Inferior parietal cortex (tissue), 1 donor: ENCODE results near the gene DAB1.

ENCODE experiments used
- DNase-seq: peaks from one replicate; pipeline ENCODE4 v3.0.0-alpha.2; 2016; ENCODE audit errors: extremely low spot score

Gene DAB1

DNA sequence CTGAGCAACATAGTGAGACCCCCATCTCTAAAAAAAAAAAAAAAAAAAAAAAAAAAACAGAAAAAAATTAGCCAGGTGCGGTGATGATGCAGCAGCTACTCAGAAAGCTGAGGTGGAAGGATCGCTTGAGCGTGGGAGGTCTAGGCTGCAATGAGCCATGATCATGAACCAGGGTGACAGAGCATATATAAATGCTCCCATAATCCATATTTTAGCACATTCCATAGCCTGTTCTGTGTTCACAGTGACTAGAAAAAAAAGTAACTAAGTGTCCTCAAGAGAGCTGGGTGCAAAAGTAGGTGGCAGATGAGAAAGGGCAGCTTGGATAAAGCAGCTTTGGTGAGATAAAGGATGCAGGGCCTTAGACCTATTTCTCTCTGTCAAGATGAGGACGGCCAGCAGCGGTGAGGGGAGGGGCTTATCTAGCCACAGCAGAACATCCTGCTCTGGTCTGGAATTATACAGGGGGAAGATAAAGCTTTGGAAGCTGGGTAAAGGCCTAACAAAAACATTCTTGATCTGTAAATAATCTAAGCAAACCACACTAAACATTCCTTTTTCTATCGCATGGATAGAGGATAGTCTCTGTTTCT lies 205.3 kb downstream of the DAB1 start:
- DNase-seq: no peak

DNA sequence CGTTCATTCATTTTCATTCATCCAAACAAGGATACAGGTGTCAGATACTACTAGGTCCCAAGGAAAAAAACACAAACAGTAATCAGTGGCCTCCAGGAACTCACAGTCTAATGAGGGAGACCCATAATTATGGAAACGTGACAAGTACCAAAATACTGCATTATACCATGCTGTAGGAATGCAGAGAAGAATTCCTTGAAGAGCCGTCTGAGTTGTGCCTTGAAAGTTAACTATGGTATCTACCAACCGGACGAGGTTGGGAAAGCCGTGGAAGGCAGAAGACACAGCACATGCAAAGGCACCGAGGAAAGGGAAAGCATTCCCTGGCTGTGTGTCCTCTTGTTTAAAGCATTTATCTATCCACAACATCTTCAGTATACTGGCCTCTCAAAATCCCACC lies 206.0 kb downstream of the DAB1 start:
- DNase-seq: no peak

DNA sequence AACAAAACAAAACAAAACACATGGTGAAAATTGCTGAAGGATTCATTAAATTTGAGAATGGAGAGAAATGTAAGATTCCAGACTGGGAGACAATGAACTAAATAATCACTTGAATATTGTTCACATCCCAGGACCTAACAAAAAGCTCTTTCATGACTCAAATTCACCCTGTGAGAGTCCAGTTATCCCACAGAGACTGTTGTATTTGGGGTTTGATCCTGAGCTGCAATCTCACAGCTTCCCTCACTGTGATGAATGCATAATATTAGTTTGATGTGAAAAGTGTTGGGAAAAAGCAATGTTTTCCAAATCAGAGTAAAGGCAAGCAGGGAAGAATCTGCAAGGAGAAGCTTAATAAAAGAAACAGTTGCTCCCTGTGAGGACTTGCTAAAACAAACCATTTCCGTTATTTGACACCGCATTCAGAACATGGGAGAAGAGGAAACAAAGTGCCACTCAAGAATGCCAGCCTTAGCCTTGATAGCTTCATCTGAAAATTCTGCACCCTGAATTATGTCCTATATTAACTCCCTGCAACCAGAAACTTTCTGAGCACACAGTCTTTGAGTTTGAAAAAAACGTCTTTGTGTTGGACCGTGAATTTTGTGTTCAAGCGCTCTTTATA lies 208.8 kb downstream of the DAB1 start:
- DNase-seq: no peak

DNA sequence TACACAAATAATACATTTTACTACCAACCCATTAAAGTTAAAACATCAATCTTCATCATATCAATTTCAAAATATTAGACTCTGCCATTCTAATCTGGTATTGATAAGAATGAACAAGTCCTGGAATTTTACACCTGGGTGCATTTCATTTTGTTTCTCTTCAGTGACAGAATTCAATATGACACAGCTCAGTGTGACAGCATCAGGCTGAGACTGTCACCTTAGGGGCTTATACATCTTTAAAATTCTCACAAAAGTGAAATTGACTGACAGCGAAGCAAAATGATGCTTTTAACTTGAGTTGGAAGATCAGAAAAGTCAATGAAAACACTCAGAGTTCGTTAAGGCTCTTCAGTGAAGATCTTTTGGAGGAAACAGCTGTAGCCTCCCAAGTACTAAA lies 213.0 kb downstream of the DAB1 start:
- DNase-seq: no peak

DNA sequence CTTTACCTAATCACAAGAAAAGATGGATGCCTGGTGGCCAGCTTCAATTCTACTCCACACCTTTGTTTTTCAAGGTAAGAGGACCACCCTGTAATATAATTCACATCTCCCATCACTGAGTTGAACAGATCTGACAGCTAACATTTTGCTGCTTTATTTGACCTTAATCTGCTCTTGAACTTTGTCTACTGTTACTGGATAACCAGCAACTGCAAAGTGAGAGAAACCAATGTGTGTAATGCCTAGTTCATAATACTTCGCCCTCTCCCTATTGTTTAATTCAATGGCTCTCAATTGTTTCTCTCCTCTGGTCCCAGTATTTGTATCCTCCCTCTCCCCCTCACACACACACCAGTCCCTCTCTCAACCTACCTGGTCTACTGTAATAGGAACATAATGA lies 214.4 kb downstream of the DAB1 start:
- DNase-seq: no peak

DNA sequence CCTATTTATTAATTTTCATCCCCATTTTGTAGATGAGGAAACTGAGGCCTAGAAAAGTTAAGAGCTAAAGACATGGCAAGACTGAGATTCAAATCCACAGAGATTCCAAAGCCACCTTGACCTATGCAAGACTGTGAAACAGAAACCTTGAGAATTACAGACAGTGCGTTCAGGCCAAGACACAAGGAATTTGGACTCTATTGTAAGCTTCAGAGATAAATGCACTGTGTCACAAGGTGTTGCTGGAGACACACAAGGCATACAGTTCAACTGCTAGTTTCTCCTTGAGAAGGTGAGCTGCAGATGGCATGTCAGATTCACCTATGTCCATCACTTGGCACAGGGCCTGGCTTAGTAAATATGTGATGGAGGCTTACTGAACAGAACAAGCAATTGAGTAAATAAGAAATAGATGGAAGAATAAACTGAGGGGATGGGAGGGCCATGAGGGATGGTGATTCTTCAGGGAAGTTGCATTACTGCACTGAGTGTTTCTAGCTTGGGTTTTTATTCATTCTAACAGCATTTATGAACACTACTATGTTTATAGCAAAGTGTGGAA lies 215.0 kb downstream of the DAB1 start:
- DNase-seq: no peak

DNA sequence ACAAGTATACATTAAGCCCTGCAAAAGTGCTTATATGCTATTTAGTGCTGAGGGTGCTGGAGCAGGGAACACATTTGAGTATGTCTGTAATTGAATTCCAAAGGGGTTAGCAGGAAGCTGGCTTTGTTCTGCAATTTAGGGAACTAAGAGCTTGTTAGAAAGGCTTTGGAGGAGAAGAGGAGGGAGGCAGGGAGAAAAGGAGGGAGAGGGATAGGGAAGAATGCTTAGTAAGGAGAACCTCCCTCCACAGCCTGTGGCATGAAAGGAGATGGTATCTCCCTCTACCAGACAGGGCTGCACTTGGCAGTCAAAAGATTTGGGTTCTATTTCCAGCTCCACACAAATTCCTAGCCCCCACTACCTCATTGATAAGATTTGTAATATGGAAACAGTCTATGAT lies 217.8 kb downstream of the DAB1 start:
- no peak for DNase-seq

DNA sequence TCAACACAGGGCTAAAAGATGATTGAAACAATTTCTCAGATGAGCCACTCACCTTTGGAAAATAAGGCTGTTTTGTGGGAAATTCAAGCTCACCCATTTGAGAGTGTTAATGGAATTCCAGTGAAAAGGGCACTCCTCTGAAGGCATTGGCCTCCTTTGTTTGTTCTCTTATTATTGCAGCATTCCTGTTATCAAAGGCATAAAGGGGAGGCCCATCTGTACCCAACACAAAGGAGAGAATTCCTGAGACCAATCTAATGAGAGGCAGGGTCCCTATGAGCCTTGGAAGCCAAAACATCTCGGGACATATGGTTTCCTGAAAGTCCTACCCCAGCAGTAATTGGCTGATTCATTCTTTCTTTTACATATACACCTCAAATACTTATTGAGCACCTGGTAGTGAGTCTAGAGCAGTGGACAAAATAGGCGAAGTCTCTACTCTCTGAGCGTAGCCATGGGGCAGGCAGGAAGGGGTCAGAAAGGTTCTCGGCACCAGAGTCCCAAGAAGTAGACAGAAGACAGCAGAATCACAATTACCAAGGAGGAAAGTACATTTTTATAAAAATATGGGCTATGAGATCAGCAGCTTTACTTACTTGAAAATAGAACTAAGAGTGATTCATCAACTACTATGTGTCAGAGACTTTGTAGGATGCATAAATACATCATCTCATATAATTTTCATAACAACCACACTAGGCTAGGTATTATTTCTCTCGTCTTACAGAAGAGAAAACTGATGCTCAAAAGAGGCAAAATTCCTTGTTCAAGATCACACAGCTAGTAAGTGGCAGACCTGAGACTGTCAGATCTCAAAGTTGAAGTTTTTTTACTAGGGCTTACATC lies 218.7 kb downstream of the DAB1 start:
- no peak for DNase-seq

DNA sequence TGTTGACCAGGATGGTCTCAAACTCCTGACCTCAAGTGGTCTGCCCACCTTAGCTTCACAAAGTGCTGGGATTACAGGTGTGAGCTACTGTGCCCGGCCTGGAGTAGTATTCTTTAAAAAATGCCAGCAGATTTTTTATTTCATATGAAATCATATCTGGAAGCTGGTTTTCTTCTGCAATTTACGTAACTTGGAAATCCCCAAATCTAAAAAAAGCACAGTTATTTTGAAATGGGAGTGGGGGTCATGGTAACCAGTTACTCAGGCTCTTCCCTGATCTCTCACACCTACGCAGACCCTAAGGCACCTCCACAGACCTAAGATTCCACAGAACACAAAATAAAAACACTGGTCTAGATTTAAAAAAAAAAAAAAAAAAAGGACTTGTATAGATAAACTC lies 219.8 kb downstream of the DAB1 start:
- no peak for DNase-seq

DNA sequence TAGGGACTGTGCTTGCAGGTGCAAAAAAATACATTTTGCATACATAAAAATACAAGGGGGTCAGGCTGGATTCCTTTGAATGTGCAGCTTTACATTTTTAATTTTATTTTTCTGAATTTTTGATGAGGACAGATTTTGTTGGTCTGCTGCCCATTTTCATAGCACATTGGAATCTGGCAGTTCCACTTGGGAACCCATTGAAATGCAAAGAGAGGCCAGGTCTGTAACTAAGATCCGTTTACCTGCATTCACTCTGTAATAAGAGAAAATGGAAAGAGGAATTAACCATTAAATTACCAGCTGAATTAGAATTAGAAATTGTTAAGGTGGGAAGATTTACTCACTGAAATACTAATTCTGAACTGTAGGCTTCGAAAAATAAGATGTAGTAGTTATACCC lies 221.6 kb downstream of the DAB1 start:
- no peak for DNase-seq

DNA sequence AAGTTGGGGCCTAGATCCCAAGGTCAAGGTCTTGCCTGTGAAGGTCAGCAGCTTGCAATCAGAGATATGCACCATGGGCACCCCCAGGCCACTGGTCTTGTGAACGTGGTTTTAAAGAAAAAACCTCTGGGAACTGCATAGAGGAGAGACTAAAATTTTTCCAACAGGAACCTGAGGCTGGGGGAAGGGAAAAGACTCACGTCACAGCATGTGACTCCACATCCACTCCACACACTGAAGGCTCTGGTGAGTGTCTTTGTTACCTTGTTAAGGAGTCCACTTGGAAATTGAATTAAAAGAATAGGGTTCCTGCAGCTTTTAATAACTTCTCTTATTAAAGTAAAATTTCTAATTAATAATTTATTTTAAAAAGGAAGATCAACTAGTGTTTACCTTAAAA lies 224.9 kb downstream of the DAB1 start:
- DNase-seq: no peak

DNA sequence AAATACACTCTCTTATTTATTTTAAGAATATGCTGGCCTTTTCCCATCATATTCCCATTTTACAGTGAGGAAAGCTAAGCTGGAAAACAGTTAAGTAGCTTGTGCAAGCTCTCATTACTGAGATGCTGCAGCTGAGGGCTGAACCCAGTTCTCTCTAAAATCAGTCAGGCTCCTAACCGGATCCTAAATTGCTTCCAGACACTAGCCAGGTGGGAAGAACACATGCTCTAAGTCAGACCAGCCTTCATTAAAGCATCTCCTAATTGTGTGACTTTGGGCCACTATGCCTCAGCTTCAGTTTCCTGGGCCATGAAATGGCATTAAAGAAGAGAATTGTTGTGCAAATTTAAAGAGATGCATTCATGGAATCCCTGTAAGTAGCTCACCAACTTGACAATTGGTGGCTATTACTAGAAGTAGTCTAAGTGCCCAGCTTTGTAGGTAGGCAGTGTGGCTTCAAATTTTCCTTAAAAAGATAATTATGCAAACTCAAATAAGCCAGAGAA lies 228.4 kb downstream of the DAB1 start:
- no peak for DNase-seq

DNA sequence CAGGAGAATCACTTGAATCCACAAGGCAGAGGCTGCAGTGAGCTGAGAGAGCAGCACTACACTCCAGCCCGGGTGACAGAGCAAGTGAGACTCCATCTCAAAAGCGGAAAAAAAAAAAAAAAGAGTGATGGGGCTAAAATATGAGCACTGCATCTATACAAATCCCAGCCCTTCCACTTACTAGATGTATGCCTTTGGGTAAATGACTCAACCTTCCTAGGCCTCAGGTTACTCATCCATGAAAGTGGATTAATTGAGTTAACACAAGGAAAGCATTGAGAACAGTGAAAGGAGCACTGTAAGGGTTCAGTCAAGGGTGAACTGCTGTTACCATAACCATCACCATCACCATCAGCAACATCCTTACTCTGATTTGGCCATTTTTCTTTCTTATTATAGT lies 231.6 kb downstream of the DAB1 start:
- no peak for DNase-seq

DNA sequence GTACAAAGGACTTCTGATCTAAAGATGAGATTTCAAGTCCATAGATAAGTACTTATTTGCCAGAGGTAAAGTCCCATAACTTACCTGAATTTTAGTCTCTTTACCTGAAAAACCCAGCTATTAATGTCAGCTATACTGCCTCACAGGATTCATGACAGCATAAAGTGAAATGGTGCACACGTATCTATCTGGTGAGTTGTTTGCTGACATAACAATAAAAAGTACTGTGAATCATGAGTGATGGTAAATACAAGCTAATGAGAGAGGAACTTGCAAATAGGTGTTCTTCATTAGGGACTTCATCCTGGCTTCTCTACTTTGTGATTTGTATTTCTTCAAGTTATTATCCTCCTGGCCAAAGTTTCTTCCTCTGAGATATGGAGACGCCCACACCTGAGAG lies 233.0 kb downstream of the DAB1 start:
- no peak for DNase-seq

DNA sequence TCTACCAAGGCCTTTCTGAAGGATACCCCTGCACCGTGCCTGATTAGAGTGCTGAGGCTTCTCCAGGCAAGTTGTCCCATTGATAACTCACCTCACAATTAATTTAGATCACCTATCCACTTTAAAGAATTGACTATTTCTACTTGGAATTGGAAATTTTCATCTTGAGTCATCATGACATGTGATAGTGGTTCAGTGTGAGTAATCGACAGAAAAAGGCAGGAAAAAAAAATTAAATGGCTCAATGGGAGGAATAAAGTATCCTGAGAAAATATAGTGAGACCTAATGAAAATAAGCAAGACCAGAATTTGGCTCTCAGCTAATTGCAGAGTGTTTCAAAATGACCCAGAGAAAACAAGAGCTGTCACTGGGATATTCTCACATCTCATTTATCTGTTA lies 235.7 kb downstream of the DAB1 start:
- DNase-seq: no peak

DNA sequence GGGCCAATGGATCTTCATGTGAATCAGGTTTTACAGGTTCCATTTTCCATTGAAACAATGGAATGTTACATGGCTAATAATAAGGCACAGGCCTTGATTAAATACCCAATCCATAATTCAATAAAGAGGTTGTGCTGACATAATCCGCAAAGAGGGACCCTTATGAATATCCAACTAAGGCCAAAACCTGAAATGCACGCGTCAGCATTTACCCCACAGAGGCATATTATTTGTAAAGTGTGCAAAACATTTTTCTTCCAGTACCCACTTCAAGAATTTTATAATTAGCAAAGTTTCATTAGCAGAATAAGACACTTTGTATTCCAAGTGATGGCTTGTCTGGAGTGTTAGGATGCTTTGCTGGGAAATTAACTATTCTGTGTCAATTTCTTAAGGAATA lies 237.4 kb downstream of the DAB1 start:
- no peak for DNase-seq

DNA sequence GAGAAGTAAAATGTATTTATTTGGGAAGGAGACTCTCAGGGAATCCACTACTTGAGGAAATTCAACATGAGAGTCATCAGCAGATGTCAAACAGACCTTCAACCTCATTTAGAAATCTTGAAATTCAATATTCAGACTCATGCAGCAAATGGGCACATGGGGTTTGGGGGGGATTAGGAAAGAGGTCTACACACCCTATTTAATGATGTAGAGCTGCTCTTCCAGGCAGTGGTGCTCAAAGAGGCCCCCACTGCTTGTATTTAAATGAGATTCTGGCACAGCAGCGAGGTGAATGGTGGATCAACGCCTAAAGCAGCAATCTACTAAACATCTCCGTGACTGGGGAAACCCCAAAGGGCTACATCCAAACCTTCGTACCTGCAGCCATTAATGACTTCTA lies 244.9 kb downstream of the DAB1 start:
- DNase-seq: no peak

DNA sequence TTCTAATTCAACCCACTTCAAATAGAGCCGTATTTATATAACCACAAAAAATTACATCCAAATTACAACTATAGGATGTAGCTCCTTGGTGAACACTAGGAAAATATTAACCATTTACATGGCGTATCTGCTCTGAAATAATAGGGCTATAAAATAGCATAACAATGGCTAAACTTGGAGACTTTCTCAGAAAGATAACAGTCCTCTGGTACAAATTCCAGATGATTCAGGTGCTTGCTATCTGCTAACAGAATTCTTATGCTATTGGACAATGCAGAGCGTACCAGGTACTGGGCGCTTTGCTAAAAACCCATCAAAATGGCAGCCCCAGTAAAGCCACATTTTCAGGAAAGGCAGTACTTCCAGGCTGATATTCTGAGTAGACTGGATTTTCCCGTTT lies 248.4 kb downstream of the DAB1 start:
- no peak for DNase-seq

DNA sequence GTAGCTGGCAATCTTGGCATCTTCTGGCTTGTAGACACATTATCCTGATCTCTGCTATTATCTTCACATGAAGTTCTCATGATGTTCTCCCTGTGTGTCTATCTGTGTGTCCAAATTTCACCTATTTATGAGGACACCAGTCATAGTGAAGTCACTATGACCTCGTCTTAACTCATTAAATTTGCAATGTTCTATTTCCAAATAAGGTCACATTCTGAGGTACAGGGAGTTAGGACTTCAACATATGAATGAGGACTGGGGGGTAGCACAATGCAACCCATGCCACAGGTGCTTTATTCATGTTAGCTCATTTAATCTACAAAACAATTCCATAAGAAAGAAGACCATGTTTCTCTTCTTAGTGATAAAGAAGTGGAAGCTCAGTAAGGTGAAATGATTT lies 251.8 kb downstream of the DAB1 start:
- no peak for DNase-seq

DNA sequence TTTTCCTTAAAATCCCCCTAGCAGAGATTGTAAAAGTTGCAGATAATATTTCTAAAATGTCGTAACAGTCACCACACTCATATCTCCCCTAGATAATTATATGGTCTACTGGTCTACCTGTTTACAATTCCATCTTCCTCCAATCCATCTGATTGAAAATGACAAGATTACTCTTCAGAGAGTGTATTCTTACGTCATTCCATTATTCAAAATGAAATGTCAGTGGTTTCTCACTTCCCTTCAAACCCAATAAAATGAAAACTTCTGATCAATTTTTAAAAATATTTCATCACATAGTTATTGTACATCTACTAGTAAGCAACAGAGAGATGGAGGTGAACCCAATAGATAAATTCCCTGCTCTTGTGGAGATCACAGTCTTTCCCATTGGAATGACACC lies 255.9 kb downstream of the DAB1 start:
- no peak for DNase-seq

DNA sequence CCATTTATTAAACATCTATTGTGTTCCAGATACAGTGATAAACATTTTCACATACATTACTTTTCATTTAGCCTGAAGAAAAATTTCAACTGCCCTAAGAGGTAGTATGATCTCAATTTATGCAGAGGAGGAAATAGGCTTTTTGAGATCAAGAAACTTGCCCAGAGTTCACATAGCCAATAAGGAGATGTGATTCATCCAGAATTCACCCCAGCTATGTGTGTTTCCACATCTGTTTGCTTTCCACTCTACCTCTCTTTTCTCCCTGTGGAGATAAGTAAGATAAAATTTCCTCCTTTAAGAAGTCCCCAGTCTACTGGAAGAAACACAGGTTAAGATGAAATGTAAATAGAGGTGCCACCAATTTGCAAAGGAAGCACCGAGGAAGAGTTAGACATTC lies 258.3 kb downstream of the DAB1 start:
- no peak for DNase-seq

DNA sequence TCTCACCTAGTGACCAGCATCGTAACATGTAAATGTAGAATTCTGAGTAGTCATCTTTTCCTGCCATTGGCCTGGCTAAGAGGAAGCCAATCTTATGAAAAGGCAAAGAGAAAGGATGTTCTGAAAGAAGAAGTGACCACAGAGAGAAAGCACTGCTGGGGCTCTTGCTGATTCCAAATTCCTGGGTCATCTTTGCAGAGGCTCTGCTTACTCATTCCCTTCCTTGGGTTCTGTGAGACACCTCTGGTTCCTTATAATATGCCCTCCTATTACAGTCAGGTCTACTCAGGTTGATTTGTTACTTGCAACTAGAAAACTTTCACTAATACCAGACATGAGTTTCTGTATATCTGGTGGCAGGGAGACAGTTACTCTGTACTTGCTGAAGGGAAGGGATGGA lies 259.3 kb downstream of the DAB1 start:
- no peak for DNase-seq

DNA sequence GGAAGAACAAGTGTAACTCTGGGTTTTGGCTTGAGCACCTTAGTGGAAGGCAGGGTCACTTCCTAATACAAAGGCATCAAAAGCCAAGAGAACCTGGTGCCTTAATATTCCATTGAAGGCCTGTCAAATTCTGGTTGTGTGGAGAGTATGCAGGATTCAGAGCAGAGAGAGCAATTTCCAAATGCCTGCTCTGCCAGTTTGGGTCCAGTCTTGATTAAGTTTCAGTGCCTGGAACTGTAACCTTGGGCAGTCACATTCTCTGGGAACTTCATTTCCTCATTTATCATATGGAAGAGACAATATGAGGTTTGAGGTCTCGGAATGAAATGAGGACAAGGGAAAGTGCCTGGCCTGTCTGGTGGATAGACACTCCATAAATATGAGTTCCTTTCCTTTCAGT lies 260.1 kb downstream of the DAB1 start:
- no peak for DNase-seq
